Stimulated activated CD4-positive, alpha-beta T cell treated with anti-CD3 and anti-CD28 coated beads, TNF-alpha, amount 100 ng/mL, for 4 hours (primary cell): ENCODE measurements around the gene PRX.
"Not testable (repeated sequence)": the region's sequence is repeated elsewhere in the genome, so short reads cannot be mapped to it uniquely, and the experiment has no call there.

Source experiments
- DNase-seq, 3 experiments: peaks; one replicate each; pipeline ENCODE4 v3.0.0-alpha.2; 2020; ENCODE audit warnings: low read depth in 3 of 3

The PRX gene

DNA sequence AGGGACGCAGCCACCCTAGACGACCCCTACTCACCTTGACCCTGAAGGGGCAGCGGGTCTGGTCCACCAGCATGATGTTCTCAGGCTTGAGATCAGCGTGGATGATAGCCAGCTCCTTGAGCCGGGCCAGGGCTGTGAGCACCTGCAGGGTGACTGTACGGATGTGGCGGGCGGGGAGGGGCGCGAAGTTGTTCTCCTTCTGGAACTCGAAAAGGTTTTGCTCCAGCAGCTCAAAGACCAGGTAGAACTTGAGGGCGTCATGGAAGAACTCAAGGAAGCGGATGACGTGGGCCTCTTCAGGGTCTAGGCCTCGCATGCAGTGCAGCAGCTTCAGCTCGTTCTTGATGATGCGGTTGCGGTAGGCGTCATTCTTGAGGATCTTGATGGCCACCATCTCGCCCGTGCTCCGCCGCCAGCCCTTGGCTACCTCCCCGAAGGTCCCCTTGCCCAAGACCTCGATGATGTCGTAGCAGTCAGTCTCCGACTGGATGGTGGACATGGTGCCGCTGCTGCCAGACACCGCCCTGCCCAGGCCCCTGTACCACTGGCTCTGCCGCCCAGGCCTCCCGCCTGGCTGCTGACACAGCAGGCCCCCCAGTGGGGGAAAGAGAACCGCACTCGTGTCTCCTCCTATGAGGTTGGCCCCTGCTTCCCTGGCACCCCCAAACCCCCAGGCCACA, 23.6 kb downstream of the PRX start:
- no peak for DNase-seq

DNA sequence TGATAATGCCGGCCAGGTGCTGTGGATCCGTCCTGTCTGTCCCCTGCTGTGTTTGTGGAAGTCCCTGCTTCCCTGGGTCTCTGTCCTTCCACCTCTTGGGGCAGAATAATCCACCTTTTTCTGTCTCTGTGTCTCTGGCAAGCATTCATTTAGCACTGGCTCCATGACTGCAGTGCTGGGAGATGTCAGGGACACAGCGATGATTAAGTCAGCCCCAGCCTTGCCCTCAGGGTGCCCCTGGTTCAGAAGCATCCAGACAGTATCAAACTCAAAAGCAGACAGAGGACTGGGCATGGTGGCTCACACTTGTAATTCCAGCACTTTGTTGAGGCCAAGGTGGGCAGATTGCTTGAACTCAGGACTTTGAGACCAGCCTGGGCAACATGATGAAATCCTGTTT, 24.7 kb downstream of the PRX start:
- no peak for DNase-seq

DNA sequence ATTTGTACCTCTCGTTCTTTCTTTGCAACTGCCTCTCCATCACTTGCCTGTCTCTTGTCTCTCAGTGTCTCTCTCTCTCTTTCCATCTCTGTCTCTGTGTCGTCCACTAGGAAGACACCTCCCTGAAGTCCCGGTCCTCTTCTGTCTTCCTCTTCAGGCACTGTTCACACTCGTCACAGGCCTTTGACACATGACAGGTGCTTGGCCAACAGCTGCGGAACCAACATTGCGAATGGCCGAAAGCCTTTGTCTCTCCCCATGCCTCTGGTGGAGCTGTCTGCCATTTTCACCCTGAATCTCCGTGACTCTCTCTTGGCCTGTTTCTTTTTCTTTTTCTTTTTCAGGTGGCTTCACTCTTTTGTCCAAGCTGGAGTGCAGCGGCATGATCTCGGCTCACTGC, 26.0 kb downstream of the PRX start:
- DNase-seq = no peak

DNA sequence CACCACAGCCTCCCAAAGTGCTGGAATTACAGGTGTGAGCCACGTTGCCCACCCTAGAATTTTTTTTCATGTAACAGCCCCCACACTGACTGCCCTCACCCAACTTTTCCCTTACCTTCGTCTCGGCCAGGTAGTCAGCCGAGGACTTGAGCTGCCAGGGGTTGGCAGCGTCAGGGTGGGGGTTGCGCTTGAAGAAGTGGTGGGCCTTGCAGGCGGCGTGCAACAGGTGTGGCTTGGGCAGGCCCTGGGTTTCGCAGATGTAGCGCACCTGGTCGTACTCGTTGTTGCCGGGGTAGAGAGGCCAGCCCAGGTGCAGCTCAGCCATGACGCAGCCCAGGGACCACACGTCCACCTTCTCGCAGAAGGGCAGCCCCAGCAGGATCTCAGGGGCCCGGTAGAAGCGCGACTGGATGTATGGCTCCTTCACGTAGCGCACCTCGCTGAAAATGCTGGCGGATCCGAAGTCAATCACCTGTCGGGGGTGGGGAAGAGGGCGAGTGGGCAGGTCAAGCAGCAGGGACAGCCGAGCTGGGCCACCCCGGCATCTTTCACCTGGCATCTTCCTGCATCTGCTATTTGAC, 29.4 kb downstream of the PRX start:
- no peak for DNase-seq

DNA sequence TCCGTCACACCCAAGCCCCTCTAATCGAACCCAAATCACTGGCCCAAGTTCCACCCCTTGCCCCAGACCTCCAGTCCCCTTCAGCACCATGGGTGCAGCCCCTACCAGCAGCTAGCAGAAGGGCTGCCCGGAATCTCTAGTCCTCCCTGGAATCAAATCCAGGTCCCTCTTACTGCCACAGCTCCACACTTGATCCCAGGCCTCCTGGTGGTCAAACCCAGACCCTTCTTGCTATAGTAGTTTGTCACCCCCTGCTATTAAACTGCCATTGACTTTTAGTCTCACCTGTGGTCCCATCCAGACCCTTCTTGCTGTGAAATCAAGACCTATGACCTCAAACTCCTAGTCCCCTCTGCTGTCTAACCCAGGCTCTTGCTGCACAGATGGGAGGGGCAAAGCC, 31.9 kb downstream of the PRX start:
- DNase-seq = no peak

DNA sequence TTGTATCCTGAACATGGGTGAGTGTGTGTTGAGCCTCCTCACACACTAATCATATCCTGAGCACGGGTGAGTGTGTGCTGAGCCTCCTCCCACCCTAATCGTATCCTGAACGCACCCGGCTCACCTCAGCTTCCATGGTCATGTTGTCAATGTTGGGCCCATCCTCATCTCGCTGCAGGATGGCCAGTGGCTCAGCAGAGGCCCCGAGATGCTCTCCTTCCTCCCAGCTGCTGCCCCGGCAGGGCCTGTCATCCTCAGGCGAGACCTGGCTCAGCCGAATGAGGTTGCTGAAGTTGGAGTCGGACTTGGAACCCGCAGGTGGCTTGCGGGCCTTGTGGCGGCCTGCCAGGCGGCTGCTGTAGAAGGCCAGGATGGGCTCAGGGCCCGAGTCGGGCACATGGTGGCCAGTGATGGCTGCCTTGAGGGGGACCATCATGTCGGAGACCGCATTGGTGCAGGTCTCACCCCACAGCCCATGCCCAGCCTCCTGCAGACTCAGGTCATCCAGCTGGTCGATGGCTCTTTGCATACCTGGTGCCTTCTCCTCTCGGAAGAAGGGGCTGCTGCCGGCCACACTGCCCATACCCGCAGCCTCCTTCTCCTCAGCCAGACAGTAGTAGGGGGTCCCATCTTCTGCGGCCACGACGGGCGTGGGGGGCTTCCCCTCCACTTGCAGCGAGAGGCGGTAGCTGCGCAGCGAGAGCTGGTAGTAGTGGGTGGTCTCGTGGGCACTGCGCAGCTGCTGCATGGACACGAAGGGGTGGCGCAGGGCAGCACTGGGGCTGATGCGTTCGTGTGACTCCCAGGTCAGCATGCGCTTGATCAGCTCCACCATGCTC, 32.8 kb downstream of the PRX start:
- no peak for DNase-seq

DNA sequence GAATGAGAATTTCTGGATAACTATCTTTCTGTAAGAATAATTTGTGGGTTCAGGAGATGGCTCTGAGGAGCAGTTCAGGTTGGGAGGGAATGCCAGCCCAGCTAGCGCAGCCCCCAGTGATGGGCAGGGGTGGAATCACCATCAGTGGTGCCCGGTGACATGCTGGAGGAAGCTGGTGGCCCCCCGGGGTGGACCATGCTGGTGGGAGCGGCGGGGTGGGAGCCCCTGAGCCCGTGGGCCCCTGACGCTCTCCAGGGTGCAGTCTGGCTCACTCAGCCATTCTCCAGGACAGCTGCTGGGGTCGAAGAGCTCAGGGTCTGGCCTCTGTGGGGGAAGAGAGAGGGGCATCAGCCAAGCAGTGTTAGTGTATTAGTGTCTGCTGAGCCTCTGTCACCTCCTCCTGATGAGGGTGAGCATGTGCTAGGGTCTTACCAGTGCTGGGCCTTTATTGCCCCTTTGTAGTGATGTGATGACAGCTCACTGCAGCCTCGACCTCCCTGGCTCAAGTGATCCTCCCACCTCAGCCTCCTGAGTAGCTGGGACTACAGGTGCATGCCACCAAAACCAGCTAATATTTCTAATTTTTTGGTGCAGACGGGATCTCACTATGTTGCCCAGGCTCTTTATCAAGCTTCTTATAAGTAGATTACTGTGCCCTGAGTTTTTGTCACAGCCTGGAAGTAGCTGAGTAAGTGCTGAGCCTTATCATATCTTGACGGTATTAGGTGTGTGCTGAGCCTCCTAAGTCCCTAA, 33.6 kb downstream of the PRX start:
- DNase-seq = no peak

DNA sequence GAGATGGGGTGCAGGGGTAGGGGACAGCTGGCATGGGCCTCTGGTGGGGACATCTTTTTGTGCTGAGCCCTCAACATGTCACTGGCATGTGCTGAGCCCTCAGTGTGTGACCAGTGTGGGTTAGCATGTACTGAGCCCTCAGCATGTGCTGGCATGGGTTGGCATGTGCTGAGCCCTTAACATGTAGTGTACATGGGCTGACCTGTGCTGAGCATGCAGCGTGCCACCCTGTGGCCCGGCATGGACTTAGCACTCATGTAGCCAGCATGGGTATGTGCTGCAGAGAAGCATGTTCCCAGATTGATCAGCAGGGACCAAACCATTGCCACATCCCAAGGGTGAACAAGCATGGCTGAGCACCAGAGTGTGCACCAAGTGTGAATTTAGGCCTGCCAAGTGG, 34.7 kb downstream of the PRX start:
- DNase-seq = no peak

DNA sequence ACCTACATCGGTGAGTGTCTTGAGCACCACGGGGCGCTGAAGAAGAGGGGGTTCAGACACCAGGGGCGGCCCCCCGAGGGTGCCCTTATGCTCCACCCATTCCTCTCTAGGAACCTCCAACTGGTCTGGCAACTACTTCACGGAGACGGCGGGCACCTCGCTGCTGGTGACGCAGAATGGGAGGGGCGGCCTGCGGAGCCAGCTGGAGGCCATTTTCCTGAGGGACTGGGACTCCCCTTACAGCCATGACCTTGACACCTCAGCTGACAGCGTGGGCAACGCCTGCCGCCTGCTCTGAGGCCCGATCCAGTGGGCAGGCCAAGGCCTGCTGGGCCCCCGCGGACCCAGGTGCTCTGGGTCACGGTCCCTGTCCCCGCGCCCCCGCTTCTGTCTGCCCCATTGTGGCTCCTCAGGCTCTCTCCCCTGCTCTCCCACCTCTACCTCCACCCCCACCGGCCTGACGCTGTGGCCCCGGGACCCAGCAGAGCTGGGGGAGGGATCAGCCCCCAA, 35.2 kb downstream of the PRX start:
- DNase-seq = no peak

DNA sequence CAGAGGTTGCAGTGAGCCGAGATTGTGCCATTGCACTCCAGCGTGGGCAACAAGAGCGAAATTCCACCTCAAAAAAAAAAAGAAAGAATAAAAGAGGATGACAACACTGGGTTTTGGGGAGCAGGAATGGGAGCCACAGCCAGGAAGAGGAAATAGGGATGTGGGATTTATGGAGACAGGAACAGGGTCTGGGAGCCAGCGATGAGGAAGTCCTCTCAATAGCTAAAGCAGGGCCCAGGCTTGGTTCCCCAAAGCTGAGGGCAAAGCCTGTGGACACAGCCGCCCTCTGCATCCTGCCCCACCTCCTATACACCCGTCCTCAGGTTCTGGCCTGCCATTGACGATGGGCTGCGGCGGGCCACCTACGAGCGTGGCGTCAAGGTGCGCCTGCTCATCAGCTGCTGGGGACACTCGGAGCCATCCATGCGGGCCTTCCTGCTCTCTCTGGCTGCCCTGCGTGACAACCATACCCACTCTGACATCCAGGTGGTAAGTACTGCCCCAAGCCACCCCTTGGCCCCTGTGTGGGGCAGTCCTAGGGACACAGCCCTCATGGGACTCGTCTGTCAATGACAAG, 36.8 kb downstream of the PRX start:
- no peak for DNase-seq

DNA sequence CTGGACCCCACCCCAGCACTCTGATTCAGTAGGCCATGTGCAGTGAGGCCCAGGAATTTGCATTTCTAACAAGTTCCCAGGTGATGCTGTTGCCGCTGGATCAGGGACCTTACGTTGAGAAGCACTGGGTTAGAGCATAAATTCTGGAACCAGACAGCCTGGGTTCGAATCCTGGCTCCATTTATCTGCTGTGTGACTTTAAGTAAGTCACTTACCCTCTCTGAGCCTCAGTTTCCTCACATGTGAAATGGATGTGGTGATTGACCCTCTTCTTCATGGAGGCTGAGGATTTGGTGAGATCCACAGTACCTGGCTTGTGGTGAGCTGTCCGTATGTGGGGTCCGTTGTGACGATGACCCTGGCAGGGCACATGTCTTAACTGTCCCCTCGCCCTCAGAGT, 39.1 kb downstream of the PRX start:
- no peak for DNase-seq

DNA sequence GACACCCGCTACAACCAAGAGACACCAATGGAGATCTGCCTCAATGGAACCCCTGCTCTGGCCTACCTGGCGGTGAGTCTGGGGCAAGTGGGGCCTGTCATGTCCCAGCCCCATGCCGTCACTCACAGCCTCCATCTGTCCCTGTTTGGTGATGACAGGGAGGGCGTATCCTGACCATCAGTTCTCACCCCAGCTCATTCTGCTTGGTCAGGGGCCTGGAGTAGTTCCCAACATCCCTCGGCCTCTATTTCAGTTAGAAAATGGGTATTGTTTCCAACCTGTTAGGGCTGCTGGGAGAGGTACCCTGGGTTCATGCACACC, 41.4 kb downstream of the PRX start:
- no peak for DNase-seq

DNA sequence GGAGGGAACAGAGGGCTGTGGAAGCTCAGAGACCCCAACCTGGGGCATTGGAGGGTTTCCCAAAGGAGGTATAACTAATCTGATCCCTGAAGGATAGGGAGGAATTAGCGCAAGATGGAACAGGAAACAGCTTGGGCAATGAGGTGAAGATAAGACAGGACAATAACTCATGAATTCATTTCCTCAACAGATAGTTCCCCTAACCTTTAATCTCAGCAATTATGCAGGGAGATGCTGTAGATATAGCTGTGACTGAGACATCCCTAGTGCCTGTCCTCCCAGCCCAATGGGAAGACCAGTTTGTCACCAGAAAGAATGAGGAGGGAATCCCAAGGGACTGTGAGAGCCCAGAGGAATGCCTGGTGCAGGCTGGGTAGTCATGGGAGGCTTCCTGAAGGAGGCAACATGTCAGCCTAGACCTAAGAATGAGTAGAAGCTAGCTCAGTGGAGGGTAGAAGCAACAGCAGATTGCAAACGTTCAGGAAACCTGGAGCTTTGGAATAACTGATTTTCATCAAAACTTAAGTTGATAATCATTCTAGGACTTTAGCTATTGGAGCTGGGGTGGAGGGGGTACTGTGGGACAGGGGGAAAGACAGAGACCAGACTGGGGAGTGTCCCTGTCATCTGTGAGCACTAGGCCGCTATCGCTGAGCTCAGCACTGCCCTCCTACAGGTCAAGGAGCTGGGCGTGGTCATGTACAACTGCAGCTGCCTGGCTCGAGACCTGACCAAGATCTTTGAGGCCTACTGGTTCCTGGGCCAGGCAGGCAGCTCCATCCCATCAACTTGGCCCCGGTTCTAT, 42.0 kb downstream of the PRX start:
- no peak for DNase-seq

DNA sequence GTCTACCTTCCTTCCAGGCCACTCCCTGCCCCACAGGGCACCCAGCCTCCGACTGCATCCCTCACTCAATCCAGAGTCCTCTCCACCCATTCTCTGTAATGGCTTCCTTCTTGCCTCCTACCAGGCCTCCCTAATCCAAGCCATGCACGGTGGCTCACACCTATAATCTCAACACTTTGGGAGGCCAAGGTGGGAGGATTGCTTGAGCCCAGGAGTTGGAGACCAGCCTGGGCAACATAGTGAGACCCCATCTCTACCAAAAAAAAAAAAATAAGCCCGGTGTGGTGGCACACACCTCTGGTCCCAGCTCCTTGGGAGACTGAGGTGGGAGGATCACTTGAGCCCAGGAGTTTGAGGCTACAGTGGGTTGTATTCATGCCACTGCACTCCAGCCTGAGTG, 42.9 kb downstream of the PRX start:
- DNase-seq = not testable (repeated sequence)

DNA sequence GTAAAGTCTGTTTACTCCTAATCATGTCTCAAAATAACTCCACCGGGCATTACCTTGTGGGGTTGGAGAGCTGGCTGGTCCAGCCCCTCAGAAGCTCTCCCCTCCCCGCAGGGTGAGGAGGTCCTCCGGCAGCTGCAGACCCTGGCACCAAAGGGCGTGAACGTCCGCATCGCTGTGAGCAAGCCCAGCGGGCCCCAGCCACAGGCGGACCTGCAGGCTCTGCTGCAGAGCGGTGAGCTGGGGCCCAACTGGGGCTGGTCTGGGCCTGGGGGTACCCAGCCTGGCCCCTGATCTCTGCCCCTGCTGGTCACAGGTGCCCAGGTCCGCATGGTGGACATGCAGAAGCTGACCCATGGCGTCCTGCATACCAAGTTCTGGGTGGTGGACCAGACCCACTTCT, 43.4 kb downstream of the PRX start:
- DNase-seq = no peak

DNA sequence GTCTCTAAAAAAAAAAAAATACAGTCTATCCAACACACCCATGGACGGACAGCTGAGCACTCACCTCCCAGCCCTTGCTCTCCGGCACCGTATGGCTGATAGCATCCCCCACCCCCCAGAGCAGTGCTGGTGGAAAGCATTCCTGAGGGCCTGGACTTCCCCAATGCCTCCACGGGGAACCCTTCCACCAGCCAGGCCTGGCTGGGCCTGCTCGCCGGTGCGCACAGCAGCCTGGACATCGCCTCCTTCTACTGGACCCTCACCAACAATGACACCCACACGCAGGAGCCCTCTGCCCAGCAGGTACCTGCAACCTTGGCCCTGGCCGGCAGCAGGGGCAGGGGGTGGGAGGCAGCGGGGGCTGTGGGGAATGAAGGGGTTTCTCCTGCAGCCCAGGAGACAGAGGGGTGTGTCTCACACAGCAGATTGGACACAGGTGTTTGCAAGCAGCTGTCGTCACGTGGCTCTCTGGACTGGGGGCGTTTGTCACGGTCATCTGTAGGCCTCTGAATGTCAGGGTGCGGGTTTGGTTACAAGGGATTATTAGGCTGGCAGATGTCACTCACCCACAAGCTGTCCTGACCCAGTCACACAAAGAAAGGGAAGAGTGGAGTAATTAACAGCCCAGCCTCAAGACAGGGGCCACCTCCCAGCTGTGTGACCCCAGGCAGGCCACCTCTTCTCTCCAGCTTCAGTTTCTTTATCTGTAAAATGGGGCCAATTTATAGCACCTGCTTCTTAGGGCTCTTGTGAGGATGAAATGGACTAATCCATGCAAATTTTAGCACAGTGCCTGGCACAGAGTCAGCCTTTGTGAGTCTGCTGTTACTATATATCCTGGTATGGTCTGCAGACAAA, 45.4 kb downstream of the PRX start:
- DNase-seq = no peak

DNA sequence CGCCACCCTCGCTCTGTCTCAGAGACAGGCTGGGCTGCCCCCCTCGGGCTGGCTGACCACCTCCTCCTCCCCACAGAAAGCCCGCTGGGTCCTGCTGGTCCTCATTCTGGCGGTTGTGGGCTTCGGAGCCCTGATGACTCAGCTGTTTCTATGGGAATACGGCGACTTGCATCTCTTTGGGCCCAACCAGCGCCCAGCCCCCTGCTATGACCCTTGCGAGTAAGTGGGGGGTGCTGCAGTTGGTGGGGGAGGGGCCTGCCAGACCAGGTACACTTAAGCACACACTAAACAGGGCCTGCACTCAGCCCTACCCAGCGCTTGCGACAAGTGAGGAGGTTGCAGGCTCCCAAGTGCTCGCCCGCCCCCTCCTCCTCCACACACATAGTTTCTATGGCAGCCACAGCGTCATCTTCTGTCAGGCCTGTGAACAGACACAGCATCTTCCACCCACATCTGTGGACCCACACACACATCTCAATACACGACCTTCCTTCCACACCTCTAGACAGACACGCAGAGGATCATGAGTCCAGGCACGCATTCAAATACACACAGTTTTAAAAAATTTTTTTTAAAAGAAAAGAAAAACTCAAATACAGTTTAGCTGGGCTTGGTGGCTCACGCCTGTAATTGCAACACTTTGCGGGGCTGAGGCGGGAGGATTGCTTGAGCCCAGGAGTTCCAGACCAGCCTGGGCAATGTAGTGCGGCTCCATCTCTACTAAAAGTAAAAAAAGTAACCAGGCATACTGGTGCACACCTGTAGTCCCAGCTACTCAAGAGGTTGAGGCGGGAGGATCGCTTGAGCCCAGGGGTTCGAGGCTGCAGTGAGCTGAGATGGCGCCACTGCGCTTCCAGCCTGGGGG, 46.2 kb downstream of the PRX start:
- no peak for DNase-seq

DNA sequence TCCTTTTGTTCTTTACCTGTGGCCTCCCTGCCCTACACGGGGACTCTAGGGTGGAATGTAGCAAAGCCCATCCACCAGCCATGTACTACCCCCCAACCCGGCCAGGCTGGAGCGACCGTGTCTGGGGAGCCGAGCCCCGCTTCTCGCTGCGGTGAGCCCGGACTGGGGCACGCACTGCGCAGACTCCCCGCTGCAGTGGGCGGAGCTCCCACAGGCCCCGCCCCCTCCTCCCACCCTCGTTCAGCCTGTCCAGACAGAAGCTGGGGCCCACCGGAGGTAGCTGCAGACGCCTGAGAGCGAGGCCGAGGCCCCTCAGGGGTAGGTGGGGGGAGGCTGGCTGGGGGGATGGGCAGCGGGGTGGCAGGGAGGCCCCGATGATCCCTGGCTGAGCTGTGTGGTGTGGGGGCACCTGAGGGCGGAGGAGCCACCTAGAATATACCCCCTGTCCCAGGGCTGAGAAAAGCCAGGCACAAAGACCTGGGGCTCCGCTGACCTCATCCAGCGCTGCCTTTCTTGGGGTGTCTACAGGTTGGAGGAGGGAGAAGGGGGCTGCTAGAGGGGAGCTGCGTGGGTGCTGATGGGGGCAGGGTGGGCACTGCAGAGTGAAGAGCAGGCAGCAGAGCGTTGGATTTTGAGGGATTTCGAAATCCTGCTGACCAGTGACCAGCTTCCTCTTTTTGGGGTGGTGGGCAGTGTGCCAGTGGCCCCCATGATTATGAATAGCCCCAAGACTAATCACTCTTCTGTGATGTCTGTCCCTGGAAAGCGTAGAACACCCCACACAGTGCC, 47.4 kb downstream of the PRX start:
- peak in 2 of 3 experiments; percentile 9 to 20 for DNase-seq
